SJSA1 (cell line): ENCODE data around the gene VKORC1L1. TPM values are rescaled to one million over a fixed set of nuclear protein-coding genes. Genes with fewer than 3 reads are reported as not detected.
"Not testable (repeated sequence)": the region's sequence is repeated elsewhere in the genome, so short reads cannot be mapped to it uniquely, and the experiment has no call there.

Source experiments
- DNase-seq, 2 experiments: peaks; one replicate each; pipeline ENCODE4 v3.0.0-alpha.2; 2015 to 2020; ENCODE audit warnings: low spot score in 2 of 2, low read depth in 1 of 2
- H3K27ac ChIP-seq: fragments of 250-450 bp; sonication (Bioruptor Pico); 2 replicates; pipeline ENCODE4 v1.5.1; 2020; ENCODE audit warnings: mild to moderate bottlenecking, moderate library complexity
- H3K27me3 ChIP-seq: fragments of 250-450 bp; sonication (Bioruptor Pico); replicated peaks from 2 replicates; pipeline ENCODE4 v1.5.1; 2020; ENCODE audit warnings: mild to moderate bottlenecking, moderate library complexity
- H3K36me3 ChIP-seq: fragments of 250-450 bp; sonication (Bioruptor Pico); 2 replicates; pipeline ENCODE4 v1.5.1; 2020; ENCODE audit warnings: mild to moderate bottlenecking
- H3K4me1 ChIP-seq: fragments of 250-450 bp; sonication (Bioruptor Pico); replicated peaks from 2 replicates; pipeline ENCODE4 v1.6.1; 2021; ENCODE audit warnings: mild to moderate bottlenecking
- H3K4me3 ChIP-seq: fragments of 250-450 bp; sonication (Bioruptor Pico); 2 replicates; pipeline ENCODE4 v1.5.1; 2020; ENCODE audit warnings: mild to moderate bottlenecking
- H3K9me3 ChIP-seq: fragments of 250-450 bp; sonication (Bioruptor Pico); replicated peaks from 2 replicates; pipeline ENCODE4 v1.5.1; 2020; ENCODE audit warnings: mild to moderate bottlenecking
- total RNA-seq: library from RNA; depleted of rRNA; stranded (reverse); fragments of >200 nt; shearing (Covaris generic); gene quantifications from 2 replicates; pipeline ENCODE4 v1.2.3, GENCODE V29; 2014; rRNA removed

Gene VKORC1L1
- total RNA-seq: 11.0 and 16.1 TPM in 2 replicates

DNA sequence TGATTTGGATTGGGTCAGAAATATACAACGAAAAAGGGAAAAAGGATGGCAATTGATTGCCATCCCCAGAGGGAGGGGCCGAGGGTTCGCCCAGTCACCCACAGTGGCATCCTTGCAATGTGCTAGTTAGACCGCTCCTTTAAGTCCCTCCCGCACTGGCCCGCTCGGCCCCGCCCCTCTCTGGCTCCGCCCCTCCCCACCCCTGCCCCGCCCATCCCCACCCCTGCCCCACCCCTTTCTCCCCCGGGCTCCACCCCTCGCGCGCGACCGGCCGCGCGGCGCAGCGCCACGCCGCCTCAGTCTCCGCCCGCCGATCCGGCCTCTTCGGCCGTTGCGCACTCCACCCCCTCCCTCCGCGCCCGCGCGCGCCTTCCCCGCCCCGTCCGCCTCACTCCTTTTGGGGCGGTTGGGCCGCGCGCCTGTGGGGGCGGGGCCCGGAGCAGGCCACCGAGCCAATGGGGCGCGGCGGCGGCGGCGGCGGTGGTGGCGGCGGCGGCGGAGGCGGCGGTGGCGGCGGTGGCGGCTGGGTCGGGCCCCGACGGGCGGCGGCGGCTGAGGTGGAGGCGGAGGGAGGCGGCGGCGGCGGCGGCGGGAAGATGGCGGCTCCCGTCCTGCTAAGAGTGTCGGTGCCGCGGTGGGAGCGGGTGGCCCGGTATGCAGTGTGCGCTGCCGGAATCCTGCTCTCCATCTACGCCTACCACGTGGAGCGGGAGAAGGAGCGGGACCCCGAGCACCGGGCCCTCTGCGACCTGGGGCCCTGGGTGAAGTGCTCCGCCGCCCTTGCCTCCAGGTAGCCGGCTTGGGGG is at the start of gene VKORC1L1:
Gene VKORC1L1, plus strand, starts transcription at position 299 of the 806 bp plus-strand sequence. Its CDS starts 298 bp downstream, at position 597.
- Histone ChIP-seq H3K27ac (peak within 1 kb of the TSS; percentile 36; the same call in 1 of the 2 replicates), H3K9me3 (no peaks in the 10 kb centered on the region), H3K4me3 (peak within 1 kb of the TSS; percentile 87), H3K27me3 (no peaks in the 10 kb centered on the region), H3K36me3 (0 out of 2 replicates have a peak, but pooled peaks cover 2% of the 10 kb centered on the region), H3K4me1 (peaks cover 3% of the 10 kb centered on the region; the same call in 1 of the 2 replicates)
- DNase-seq: peak; percentile 74 to 97

DNA sequence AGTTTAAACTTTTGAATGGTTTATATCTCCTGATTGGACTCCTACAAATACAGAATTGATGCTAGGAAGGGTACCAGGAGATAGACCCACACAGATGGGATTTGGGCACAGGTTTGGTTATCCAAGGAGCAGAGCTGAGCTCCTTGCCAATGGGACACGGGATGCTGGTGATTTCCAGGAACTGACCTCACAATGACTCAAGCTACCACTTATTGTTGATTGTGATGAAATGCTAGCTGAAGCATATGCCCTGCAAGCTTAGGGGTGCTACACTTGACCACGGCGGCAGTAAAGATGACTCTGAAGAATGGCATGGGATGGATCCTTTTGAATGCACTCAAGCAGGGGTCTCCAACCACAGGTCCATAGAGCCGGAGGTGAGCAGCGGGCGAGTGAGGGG is 45.5 kb upstream of the VKORC1L1 start:
- H3K9me3 ChIP-seq: no peaks in the 10 kb centered on the region
- no peak overlapping the region for H3K27ac ChIP-seq
- no peaks in the 10 kb centered on the region for H3K36me3 ChIP-seq
- H3K4me3 ChIP-seq: no peak overlapping the region
- no peak for DNase-seq
- no peaks in the 10 kb centered on the region for H3K27me3 ChIP-seq
- no peaks in the 10 kb centered on the region for H3K4me1 ChIP-seq

DNA sequence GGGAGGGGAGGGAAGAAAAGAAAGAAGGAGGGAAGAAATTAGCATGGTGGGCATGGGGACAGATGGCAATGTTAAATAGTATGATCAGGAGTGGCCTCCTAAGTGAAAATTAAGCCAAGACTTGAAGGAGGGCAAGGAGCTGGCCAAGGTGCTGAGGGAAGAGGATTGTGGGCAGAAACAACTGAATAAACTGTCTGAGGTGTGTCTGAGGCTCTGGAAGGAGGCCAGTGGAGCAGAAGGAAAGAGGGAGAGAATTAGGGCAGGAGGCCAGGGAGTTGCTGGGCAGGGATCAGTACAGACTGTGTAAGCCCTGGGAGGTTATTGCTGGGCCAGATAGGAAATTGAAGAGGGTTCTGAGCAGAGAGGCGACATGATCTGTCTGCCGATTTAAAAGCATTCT is 40.6 kb upstream of the VKORC1L1 start:
- H3K36me3 ChIP-seq: no peaks in the 10 kb centered on the region
- H3K9me3 ChIP-seq: no peaks in the 10 kb centered on the region
- no peak overlapping the region for H3K27ac ChIP-seq
- H3K27me3 ChIP-seq: no peaks in the 10 kb centered on the region
- no peak for DNase-seq
- no peak overlapping the region for H3K4me3 ChIP-seq
- no peaks in the 10 kb centered on the region for H3K4me1 ChIP-seq

DNA sequence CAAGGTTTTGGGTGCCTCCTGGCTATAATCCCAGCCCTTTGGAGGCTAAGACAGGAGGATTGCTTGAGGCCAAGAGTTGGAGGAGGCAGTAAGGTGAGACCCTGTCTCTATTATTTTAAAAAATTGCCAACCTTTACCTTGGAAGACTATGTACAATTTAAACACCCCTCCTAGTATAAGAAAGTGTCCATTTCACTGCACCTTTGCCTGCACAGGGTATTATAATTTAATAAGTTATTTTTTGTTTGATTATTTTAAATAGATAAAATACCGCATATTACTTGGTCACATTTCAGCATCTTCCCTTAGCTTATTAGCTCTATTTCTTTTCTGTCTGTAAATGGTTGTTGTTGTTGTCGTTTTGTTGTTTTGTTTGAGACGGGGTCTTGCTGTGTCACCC is 36.2 kb upstream of the VKORC1L1 start:
- not testable (repeated sequence) for H3K36me3 ChIP-seq, H3K27ac ChIP-seq, H3K4me3 ChIP-seq, DNase-seq, H3K9me3 ChIP-seq, H3K27me3 ChIP-seq, H3K4me1 ChIP-seq

DNA sequence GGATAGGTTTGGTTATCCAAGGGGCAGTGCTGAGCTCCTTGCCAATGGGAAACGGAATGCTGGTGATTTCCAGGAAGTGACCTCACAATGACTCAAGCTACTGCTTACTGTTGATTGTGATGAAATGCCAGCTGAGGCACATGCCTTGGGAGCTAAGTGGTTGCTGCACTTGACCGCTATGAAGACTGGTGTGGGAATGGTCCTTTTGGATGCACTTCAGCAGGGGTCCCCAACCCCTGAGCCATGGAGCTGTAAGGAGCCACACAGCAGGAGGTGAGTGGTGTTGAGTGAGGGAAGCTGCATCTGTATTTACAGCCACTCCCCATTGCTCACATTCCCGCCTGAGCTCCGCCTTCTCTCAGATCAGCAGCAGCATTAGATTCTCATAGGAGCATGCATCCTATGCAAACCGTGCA is 35.3 kb upstream of the VKORC1L1 start:
- H3K4me3 ChIP-seq, H3K9me3 ChIP-seq, H3K36me3 ChIP-seq, H3K27ac ChIP-seq, DNase-seq, H3K27me3 ChIP-seq, H3K4me1 ChIP-seq: not testable (repeated sequence)

DNA sequence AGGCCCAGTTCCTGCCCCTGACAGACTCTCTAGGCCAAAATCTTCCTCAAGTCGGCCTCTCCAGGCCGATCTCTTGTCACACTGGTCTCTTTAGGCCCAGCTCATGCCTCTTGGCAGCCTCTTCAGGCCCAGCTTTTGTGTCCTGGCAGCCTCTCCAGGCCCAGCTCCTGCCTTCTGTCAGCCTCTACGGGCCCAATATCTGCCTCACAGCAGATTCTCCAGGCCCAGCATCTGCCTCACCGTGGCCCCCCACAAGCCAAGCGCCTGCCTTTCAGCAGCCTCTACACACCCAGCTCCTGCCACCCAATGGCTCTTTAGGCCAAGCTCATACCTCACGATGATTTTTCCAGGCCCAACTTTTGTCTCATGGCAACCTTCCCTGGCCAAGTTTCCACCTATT is 33.0 kb upstream of the VKORC1L1 start:
- no peaks in the 10 kb centered on the region for H3K27me3 ChIP-seq
- no peaks in the 10 kb centered on the region for H3K4me1 ChIP-seq
- H3K4me3 ChIP-seq: no peak overlapping the region
- no peaks in the 10 kb centered on the region for H3K9me3 ChIP-seq
- no peak for DNase-seq
- H3K36me3 ChIP-seq: no peaks in the 10 kb centered on the region
- no peak overlapping the region for H3K27ac ChIP-seq

DNA sequence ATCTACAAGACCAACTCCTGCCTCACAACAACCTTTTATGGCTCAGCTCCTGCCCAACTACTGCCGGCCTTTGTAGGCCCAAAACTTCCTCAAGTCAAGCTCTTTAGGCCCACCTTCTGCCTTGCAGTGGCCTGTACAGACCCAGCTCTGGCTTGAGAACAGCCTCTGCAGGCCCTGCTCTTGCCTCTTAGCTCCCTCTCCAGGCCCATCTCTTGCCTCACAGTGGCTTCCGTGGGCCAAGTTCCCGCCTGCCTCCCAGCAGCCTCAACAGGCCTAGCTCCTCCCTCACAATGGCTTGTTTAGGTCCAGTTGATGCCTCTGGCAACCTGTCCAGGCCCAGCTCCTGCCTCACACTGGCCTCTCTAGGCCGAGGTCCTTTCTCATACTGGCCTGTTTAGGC is 32.4 kb upstream of the VKORC1L1 start:
- no peaks in the 10 kb centered on the region for H3K4me1 ChIP-seq
- DNase-seq: no peak
- H3K4me3 ChIP-seq: no peak overlapping the region
- H3K27me3 ChIP-seq: no peaks in the 10 kb centered on the region
- H3K9me3 ChIP-seq: no peaks in the 10 kb centered on the region
- no peak overlapping the region for H3K27ac ChIP-seq
- H3K36me3 ChIP-seq: no peaks in the 10 kb centered on the region

DNA sequence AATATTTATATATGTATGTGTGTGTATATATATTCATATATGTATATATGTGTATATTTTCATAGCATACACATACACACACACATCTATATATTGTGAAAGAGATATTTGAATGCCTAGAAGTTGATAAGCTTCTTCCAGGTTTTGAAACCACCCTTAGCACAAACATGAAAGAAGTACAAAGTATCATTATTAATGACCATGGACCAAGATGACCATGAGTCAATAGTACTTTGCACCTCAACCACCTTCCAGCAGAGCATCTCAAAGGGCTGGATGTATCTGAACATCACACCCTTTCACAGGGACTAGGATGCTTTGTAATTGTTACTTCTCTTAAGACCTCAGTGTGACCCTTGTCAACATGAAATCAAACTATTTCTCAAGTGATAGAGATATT is 29.3 kb upstream of the VKORC1L1 start:
- H3K4me1 ChIP-seq, H3K9me3 ChIP-seq: not testable (repeated sequence)

DNA sequence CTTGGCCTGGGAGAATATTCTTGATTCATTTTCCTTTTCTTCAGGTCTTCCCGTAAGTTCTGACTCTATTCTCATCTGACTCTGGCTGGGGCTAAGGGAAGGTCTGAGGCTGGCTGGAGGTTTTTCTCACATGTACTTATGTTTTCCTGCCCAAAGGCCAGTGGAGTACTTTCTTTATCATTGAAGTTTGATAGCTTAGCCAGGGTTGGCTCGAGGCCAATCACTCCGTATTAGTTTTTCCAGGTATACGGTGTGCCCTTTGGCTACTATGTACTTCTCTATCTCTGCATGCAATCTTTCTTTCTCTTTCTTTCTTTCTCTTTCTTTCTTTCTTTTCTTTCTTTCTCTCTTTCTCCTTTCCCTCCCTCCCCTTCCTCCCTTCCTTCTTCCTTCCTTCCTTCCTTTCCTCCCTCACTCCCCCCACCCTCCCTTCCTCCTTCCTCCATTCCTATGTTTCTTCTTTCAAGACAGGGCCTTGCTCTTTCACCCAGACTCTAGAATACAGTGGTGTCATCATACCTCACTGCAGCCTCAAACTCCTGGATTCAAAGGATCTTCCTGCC is 26.8 kb upstream of the VKORC1L1 start:
- DNase-seq: no peak
- Histone ChIP-seq H3K36me3 (no peaks in the 10 kb centered on the region), H3K9me3 (no peaks in the 10 kb centered on the region), H3K27ac (no peak overlapping the region), H3K4me1 (no peaks in the 10 kb centered on the region), H3K4me3 (no peak overlapping the region), H3K27me3 (no peaks in the 10 kb centered on the region)

More for the DNA sequence above, 29.3 kb upstream of the VKORC1L1 start:
- H3K27ac ChIP-seq, DNase-seq, H3K4me3 ChIP-seq, H3K27me3 ChIP-seq, H3K36me3 ChIP-seq: not testable (repeated sequence)

DNA sequence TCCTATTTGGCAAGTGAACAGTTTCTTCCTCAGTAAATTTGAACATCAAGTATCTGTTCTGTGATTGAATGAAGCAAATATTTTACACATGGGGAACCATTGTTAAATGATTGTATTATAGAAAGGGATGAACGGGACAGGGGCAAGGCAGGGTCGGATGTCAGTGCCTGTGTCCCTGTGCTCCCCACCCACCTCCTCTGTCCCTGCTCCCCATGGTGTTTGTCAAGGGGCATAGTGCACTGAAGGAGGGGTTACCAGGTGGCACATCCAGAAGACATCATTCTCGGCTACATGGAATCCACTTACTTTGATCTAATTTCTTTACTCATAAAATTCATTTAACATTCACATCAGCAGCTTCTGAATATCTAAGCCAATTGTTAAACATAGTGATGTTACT is 19.4 kb upstream of the VKORC1L1 start:
- not testable (repeated sequence) for H3K4me1 ChIP-seq, H3K9me3 ChIP-seq, H3K36me3 ChIP-seq, H3K27ac ChIP-seq, H3K27me3 ChIP-seq, H3K4me3 ChIP-seq, DNase-seq

DNA sequence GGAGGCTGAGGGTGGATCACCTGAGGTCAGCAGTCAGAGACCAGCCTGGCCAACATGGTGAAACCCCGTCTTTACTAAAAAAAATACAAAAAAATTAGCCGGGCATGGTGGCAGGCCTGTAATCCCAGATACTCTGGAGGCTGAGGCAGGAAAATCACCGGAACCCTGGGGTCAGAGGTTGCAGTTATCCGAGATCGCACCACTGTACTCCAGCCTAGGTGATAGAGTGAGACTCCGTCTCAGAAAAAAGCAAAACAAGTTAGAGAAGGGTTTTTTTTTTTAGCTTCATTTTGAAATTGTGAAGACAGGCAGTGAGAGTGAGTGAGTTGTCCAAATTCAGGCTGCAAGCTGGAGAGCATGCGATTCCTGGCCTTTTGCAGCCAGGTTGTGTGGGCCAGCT is 19.0 kb upstream of the VKORC1L1 start:
- H3K27ac ChIP-seq, H3K9me3 ChIP-seq, H3K4me3 ChIP-seq, H3K36me3 ChIP-seq, H3K4me1 ChIP-seq, DNase-seq, H3K27me3 ChIP-seq: not testable (repeated sequence)

DNA sequence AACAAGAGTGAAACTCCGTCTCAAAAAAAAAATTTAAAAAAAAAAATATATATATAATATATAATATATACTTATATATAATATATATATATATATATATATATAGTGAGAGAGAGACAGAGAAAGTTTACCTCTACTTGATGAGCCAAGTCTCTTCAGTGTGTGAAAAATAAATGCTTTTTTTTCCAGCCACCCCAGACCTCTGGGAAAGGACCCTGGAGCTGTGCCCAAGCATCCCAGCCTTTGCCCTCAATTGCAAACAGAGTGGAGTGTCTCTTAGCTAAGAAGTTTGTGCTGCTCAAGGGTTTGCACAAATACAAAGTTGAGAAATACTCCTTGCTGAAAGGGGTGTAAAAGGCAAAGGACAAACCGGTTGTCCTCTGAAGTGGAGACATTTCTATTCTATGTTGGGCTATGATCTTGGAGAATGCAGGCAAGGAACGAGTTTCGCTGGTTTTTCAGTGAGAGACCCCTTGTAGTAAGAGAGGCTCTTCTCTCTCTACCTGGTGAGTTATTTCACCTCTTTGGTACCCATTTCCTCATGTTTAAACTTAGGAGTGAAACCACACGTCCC is 15.5 kb upstream of the VKORC1L1 start:
- not testable (repeated sequence) for H3K36me3 ChIP-seq, H3K27ac ChIP-seq, H3K4me1 ChIP-seq, H3K9me3 ChIP-seq, H3K27me3 ChIP-seq, DNase-seq, H3K4me3 ChIP-seq

DNA sequence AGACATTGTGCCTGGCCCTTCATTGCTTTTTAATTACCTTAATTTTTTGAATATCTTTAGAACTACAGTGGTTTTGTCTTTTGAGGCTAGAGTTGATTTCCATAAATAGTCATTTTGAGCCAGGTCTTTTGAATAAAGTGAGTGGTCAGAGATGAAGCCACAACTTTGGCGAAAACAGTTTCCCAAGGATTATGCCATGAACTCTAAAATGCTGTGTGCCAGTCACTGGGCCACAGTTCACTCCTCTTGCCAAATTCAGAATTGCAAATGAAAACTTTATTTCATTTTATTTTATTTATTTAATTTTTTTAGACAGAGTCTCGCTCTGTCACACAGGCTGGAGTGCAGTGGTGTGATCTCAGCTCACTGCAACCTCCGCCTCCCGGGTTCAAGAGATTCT is 14.2 kb upstream of the VKORC1L1 start:
- DNase-seq, H3K4me1 ChIP-seq, H3K27me3 ChIP-seq, H3K9me3 ChIP-seq, H3K36me3 ChIP-seq, H3K4me3 ChIP-seq, H3K27ac ChIP-seq: not testable (repeated sequence)

DNA sequence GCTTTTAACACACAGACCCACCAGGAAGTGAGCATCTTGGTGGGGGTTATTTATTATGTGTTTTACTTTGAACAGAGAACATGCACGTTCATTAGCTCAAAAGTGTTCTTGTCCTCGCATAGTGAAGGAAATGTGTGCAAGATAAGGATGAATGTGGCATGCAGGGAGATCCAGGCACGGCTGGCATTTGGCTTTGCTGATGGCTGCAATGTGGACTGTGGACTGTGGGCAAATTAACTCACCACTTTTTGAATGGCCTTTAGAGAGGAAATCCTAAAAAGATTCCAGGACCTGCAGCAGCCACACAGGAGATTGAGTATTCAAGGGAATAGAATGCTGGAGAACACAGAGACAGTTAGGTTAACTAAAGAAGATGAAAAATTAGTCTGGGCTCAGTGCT is 6.6 kb upstream of the VKORC1L1 start:
- not testable (repeated sequence) for H3K27ac ChIP-seq, DNase-seq, H3K27me3 ChIP-seq, H3K9me3 ChIP-seq, H3K4me3 ChIP-seq, H3K4me1 ChIP-seq, H3K36me3 ChIP-seq
